ENCODE results near the gene PAK1.
"Not testable (repeated sequence)": the region's sequence is repeated elsewhere in the genome, so short reads cannot be mapped to it uniquely, and the experiment has no call there.

PAK1 gene

GRCh38 chr11:77473801-77474683 is at the start of gene PAK1:
PAK1 (minus strand) TSS chr11:77474094; CDS start chr11:77392520, 81,574 bp downstream.
- DNase-seq (ENCODE audit: low read depth, low spot score), result peak; percentile 29

- DNase-seq (ENCODE audit: low read depth, low spot score), result no peak
These were observed 48.3 kb upstream of the PAK1 start for GRCh38 chr11:77522215-77522614.

- no peak for DNase-seq (ENCODE audit: low read depth, low spot score)
These were observed 46.0 kb upstream of the PAK1 start for GRCh38 chr11:77519847-77520246.

- no peak for DNase-seq (ENCODE audit: low read depth, low spot score)
These were observed 44.6 kb upstream of the PAK1 start for GRCh38 chr11:77518471-77518870.

- no peak for DNase-seq (ENCODE audit: low read depth, low spot score)
These were observed 43.9 kb upstream of the PAK1 start for GRCh38 chr11:77517753-77518152.

- DNase-seq (ENCODE audit: low read depth, low spot score), result no peak
These were observed 43.3 kb upstream of the PAK1 start for GRCh38 chr11:77517226-77517625.

- DNase-seq (ENCODE audit: low read depth, low spot score), result no peak
These were observed 41.6 kb upstream of the PAK1 start for GRCh38 chr11:77515483-77515882.

GRCh38 chr11:77515063-77515462 is 41.2 kb upstream of the PAK1 start:
- no peak for DNase-seq (ENCODE audit: low read depth, low spot score)

- DNase-seq (ENCODE audit: low read depth, low spot score), result no peak
These were observed 38.2 kb upstream of the PAK1 start for GRCh38 chr11:77512092-77512491.

GRCh38 chr11:77510851-77511250 is 37.0 kb upstream of the PAK1 start:
- DNase-seq (ENCODE audit: low read depth, low spot score), result no peak

- no peak for DNase-seq (ENCODE audit: low read depth, low spot score)
These were observed 36.2 kb upstream of the PAK1 start for GRCh38 chr11:77510095-77510494.

GRCh38 chr11:77508019-77508418 is 34.1 kb upstream of the PAK1 start:
- DNase-seq (ENCODE audit: low read depth, low spot score), result no peak

GRCh38 chr11:77506857-77507256 is 33.0 kb upstream of the PAK1 start:
- DNase-seq (ENCODE audit: low read depth, low spot score), result no peak

- DNase-seq (ENCODE audit: low read depth, low spot score), result no peak
These were observed 32.1 kb upstream of the PAK1 start for GRCh38 chr11:77505956-77506355.

GRCh38 chr11:77503006-77503405 is 29.1 kb upstream of the PAK1 start:
- no peak for DNase-seq (ENCODE audit: low read depth, low spot score)

GRCh38 chr11:77502346-77502905 is 28.5 kb upstream of the PAK1 start:
- DNase-seq (ENCODE audit: low read depth, low spot score), result no peak

GRCh38 chr11:77501758-77502157 is 27.9 kb upstream of the PAK1 start:
- DNase-seq (ENCODE audit: low read depth, low spot score), result no peak

- no peak for DNase-seq (ENCODE audit: low read depth, low spot score)
These were observed 23.5 kb upstream of the PAK1 start for GRCh38 chr11:77497368-77497767.

- DNase-seq (ENCODE audit: low read depth, low spot score), result no peak
These were observed 21.6 kb upstream of the PAK1 start for GRCh38 chr11:77495526-77495925.

GRCh38 chr11:77490035-77490434 is 16.1 kb upstream of the PAK1 start:
- not testable (repeated sequence) for DNase-seq (ENCODE audit: low read depth, low spot score)

- DNase-seq (ENCODE audit: low read depth, low spot score), result no peak
These were observed 13.9 kb upstream of the PAK1 start for GRCh38 chr11:77487790-77488189.

- DNase-seq (ENCODE audit: low read depth, low spot score), result no peak
These were observed 6.0 kb upstream of the PAK1 start for GRCh38 chr11:77479746-77480352.

GRCh38 chr11:77475206-77475605 is 1.3 kb upstream of the PAK1 start:
- no peak for DNase-seq (ENCODE audit: low read depth, low spot score)

Data from brain pericyte (primary cell).